ENCODE results near the gene BIRC6.

The BIRC6 gene

GRCh38 chr2:32372519-32373182 lies 15.8 kb downstream of the BIRC6 start:
- no peak for DNase-seq (ENCODE audit: low read depth)

DNA sequence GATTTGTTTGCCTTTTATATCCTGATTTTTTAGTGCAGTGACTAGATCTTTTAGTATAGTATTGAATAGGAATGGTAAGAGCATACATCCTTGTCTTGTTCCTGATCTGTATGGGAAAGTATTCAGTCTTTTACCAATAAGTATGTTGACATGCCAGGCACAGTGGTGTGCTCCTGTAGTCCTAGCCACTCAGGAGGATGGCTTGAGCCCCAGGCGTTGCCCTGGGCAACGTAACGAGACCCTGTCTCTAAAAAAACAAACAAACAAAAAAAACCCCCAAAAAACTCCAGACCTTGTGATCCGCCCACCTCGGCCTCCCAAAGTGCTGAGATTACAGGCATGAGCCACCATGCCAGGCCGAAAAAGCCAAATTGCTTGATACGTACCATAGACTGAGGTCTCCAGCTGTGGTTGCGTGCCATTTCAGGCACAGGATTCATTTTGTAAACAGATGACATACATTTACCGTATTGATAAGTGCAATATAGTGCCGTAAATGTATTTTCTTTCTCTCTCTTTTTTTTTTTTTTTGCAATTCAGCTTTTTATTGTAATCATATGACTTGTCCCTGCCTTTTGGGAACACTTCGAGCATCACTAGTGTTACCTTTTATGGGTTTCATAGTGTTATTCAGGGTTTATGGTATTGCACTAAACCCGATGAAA lies 18.5 kb downstream of the BIRC6 start:
- DNase-seq (ENCODE audit: low read depth), result no peak

GRCh38 chr2:32376756-32377155 lies 19.9 kb downstream of the BIRC6 start:
- DNase-seq (ENCODE audit: low read depth), result no peak

DNA sequence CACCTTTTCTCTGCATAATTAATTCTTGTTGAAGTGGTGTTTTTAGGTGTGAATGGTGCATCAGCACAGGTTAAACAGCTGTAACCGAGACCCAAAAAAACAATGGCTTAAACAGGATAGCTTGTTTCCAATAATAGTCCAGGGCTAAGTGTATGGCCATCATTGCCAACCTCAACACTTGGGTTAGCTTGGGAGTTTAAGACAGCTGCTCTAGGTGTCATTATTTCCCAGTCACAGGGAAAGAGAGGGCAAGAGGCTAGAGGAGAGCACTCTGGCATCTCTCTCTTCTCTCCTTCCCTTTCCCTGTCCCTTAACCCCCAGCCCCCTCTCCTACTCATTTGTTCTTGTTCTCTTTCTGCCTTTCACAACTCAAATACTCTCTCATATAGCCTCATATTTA lies 21.1 kb downstream of the BIRC6 start:
- no peak for DNase-seq (ENCODE audit: low read depth)

DNA sequence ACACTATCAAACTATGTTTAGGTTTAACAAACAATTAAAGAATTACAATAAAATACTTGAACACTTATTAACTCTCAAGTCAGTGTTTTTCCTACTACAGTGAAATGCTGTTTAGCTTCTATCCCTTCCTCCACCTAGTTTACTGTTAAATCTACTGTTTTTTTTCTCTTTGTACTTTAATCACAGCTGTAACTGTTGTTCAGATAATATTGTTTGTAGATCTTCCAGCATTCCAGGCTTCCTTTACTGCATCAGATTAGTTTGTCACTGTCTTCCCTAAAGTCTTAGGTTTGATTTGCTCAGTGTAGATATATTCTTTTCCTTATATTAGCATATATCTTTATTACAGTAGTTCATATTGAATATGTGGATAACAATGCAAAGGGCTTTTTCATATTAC lies 22.5 kb downstream of the BIRC6 start:
- no peak for DNase-seq (ENCODE audit: low read depth)

- DNase-seq (ENCODE audit: low read depth), result no peak
Measured at GRCh38 chr2:32383858-32384257, 27.0 kb downstream of the BIRC6 start.

DNA sequence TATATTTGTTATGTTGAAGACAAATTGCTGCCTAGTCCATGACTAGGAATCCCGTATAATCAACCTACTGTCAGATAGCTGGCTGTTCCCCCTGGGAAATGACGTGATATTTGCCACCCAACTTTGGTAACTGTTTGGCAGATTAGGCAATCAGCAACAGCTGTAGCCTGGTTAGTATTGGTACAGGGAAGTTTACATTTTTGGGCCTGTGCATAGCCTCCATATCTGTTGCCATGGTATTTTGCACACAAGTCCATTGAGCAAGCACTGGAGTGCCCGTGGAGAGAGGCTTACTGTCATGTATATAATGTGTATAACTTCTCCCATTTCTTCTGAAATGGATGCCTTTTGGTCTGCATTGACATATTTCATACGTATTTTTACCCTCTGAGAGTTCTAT lies 27.7 kb downstream of the BIRC6 start:
- DNase-seq (ENCODE audit: low read depth), result no peak

- no peak for DNase-seq (ENCODE audit: low read depth)
Measured at GRCh38 chr2:32386739-32387138, 29.9 kb downstream of the BIRC6 start.

DNA sequence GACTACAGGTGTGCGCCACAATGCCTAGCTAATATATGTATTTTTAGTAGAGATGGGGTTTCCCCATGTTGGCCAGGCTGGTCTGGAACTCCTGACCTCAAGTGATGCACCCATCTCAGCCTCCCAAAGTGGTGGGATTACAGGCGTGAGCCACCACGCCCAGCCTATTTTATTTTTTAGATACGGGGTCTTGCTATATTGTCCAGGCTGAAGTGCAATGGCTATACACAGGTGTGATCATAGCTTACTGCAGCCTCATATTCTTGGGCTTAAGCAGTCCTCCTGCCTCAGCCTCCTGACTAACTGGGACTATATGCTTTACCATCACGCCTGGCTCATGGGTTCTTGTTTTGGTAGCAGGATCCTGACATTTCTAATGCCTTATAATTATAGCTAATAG lies 42.4 kb downstream of the BIRC6 start:
- DNase-seq (ENCODE audit: low read depth), result no peak

DNA sequence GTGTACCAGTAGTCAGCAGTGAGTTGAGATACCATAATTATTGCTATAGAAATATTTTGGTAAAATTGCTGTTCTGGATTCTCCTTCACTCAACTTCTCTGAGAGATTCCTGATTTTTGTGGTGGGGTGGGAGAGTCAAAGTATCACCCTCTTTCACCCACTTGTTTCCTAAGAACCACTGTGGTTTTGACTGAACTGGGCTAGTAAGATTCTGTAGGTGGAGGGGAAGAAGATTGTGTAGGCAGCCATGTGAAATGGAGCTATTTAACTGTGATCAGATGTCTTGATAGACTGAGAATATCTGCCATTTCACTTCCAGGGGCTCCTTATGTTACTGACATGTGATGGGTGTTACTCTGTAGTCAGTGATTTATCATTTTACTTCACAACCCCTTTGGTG lies 45.3 kb downstream of the BIRC6 start:
- DNase-seq (ENCODE audit: low read depth), result no peak

- DNase-seq (ENCODE audit: low read depth), result no peak
Measured at GRCh38 chr2:32403782-32404181, 47.0 kb downstream of the BIRC6 start.

GRCh38 chr2:32404691-32405090 lies 47.9 kb downstream of the BIRC6 start:
- no peak for DNase-seq (ENCODE audit: low read depth)

- no peak for DNase-seq (ENCODE audit: low read depth)
Measured at GRCh38 chr2:32416519-32416918, 59.7 kb downstream of the BIRC6 start.

DNA sequence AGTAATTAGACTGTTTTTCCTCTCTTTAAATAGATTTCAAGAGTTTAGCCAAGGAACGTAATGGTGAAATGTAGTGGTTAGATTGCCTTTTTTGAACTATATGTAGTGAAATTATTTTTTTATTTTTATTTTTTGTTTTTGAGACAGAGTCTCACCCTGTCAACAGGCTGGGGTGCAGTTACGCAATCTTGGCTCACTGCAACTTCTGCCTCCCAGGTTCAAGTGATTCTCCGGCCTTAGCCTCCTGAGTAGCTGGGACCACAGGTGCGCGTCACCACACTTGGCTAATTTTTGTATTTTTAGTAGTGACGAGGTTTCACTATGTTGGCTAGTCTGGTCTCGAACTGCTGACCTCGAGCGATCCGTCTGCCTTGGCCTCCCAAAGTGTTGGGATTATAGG lies 60.8 kb downstream of the BIRC6 start:
- no peak for DNase-seq (ENCODE audit: low read depth)

DNA sequence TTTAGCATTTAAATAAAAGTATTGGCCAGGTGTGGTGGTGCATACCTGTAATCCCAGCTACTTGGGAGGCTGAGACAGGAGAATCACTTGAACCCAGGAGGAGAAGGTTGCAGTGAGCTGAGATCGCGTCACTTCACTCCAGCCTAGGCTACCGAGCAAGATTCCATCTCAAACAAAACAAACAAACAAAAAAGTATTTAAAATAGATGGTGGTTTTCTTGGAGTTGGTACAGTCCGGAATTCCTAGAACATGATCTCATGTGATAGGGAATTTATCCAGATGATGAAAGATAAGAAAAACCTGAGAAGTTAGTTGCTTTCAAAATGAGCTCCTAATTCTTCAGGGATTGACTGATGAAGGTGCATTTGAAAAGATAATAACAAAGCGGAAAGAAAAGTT lies 62.0 kb downstream of the BIRC6 start:
- no peak for DNase-seq (ENCODE audit: low read depth)

DNA sequence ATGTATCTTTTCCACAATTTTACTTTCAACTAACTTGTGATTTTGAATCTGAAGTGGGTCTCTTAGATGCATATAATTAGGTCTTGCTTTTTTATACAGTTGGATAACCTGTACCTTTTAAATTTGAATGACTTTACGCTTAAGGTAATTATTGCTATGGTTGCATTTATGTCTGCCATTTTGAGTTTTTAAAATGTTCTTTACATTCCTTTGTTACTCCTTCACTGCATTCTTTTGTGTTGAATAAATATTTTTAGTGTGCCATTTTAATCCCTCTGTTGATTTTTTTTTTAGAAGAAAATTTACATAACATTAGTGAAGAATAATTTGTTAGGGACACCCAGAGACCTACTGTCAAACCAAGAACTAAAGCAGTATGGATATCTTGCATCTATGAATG lies 65.3 kb downstream of the BIRC6 start:
- no peak for DNase-seq (ENCODE audit: low read depth)

DNA sequence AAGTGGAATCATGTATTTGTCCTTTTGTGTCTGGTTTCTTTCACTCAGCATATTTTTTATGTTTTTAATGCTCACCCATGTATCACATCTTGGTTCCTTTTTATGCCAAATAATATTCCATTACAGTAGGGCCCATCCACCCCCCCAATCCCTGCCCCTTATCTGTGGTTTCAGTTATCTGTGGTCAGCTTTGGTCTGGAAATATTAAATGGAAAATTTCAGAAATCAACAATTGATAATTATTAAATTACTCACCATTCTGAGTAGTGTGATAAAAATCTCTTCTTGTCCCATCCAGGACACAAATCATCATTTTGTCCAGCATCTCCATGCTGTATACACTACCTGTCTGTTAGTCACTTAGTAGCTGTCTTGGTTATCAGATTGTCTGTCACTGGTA lies 66.7 kb downstream of the BIRC6 start:
- DNase-seq (ENCODE audit: low read depth), result no peak

- DNase-seq (ENCODE audit: low read depth), result no peak
Measured at GRCh38 chr2:32424739-32425138, 67.9 kb downstream of the BIRC6 start.

GRCh38 chr2:32425719-32426141 lies 68.9 kb downstream of the BIRC6 start:
- peak; percentile 62 for DNase-seq (ENCODE audit: low read depth)

GRCh38 chr2:32427672-32428610 lies 71.1 kb downstream of the BIRC6 start:
- no peak for DNase-seq (ENCODE audit: low read depth)

DNA sequence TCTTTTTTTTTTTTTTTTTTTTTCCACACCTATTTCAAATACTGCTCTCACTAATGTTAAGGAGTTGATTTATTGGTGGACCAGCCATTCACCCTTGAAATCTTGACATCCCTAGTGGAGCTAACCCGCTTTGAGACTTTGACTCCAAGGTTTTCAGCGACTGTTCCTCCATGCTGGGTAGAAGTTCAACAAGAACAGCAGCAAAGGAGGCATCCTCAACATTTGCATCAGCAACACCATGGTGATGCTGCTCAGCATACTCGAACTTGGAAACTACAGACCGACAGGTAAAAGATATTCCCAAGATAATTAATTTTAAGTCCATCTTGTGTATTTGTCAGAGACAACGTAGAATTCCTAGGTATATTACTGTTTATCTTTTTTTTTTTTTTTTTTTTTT lies 74.0 kb downstream of the BIRC6 start:
- no peak for DNase-seq (ENCODE audit: low read depth)

- no peak for DNase-seq (ENCODE audit: low read depth)
Measured at GRCh38 chr2:32436150-32436549, 79.3 kb downstream of the BIRC6 start.

- no peak for DNase-seq (ENCODE audit: low read depth)
Measured at GRCh38 chr2:32442020-32442467, 85.2 kb downstream of the BIRC6 start.
